ENCODE data around the gene SELENON. TPM values are rescaled to one million over a fixed set of nuclear protein-coding genes. Genes with fewer than 3 reads are reported as not detected.
A peak's percentile ranks its signal among the peaks of the same experiment; 100 is the strongest.

Gene SELENON
- total and polyA plus RNA-seq, 10 of the 15 experiments (the other 5 are each of a cell fraction or from before 2014, with no cell fraction given) = 0.07 to 5.1 (median 0.80) TPM

GRCh38 chr1:25831569-25832196 is 31.7 kb downstream of the SELENON start (continued):
- TF ChIP-seq SUPT20H (IDR thresholded peaks at IDR 0.05; ENCODE audit: borderline replicate concordance, control insufficient read depth, low read depth, low read length) = no peak

- POLR2A ChIA-PET = interaction anchor here (1.1 kb wide), 1 partner anchor 12 kb away, joined by 4 read pairs; the partner anchor contains the start of gene MTFR1L
- H3K27ac ChIP-seq (ENCODE audit: control insufficient read depth, insufficient read depth) = no peak overlapping the region
- TF ChIP-seq RFX5 (IDR thresholded peaks at IDR 0.05; ENCODE audit: low read depth, low read length) (no peak), FOXK2 (IDR thresholded peaks at IDR 0.05) (no peak), RAD21 (IDR thresholded peaks at IDR 0.05; ENCODE audit: insufficient read depth, low read depth, low read length) (no peak), ZNF622 (IDR thresholded peaks at IDR 0.05) (no peak), JUND (IDR thresholded peaks at IDR 0.05; ENCODE audit: low read depth, low read length) (no peak)
- H3K27me3 ChIP-seq (replicated peaks in 1 of 2; ENCODE audit: control insufficient read depth in 2 of 2, insufficient read depth in 2 of 2, low read length in 1 of 2) = no peaks in the 10 kb centered on the region
- DNase-seq (ENCODE audit: low read depth, low spot score) (no peak), ATAC-seq (no peak), FAIRE-seq (no peak)
- intact Hi-C loops (cut with micrococcal nuclease; ENCODE audit: unreplicated experiment) = no loop called here
- 96% methylated on average over 6 of the region's 6 CpGs for WGBS (ENCODE audit: insufficient coverage, insufficient replicate concordance, low lambda C conversion rate, missing lambda C conversion rate)
- no peaks in the 10 kb centered on the region for H3K4me1 ChIP-seq (ENCODE audit: control insufficient read depth, insufficient read depth, low read length)
- no peak overlapping the region for H3K9ac ChIP-seq (ENCODE audit: control insufficient read depth, insufficient read depth, low read length)
- SMC1A ChIA-PET (ENCODE audit: uncharacterized antibody, unreplicated experiment) = interaction anchor here (5.0 kb wide), 1 partner anchor 166 kb away, joined by 25 read pairs; the partner anchor contains the start of gene PAFAH2
- no peaks in the 10 kb centered on the region for H4K20me1 ChIP-seq (ENCODE audit: control insufficient read depth, insufficient read depth)
- RAD21 ChIA-PET (ENCODE audit: unreplicated experiment) = interaction anchor here (0.8 to 1.4 kb wide), 3 partner anchors 12 to 224 kb away, joined by 3 read pairs; partner anchors contain the start of gene PAFAH2
- no peak overlapping the region for H3K4me2 ChIP-seq (ENCODE audit: control insufficient read depth, insufficient read depth)
- no peak overlapping the region for H3K4me3 ChIP-seq
- in situ Hi-C loops (cut with MboI) = no loop called here
- H3K9me3 ChIP-seq (replicated peaks; ENCODE audit: control insufficient read depth, insufficient read depth, low read length) = no peaks in the 10 kb centered on the region
- CTCF ChIA-PET = interaction anchor here (1.0 to 1.8 kb wide), 3 partner anchors 72 to 170 kb away, joined by 3 to 10 read pairs (median 3); partner anchors contain the start of gene PAFAH2
- TSS peak; percentile 72 for BruUV-seq (replicated peaks)
- no peaks in the 10 kb centered on the region for H3K79me2 ChIP-seq (ENCODE audit: control insufficient read depth, insufficient read depth, low read length)
- H2AFZ ChIP-seq (ENCODE audit: control insufficient read depth, low read depth, low read length) = no peak overlapping the region
- peaks cover 7 to 37% of the 10 kb centered on the region in 2 experiments for H3K36me3 ChIP-seq (ENCODE audit: control insufficient read depth in 2 of 2, insufficient read depth in 2 of 2, low read length in 1 of 2)
These were observed 32.5 kb downstream of the SELENON start for GRCh38 chr1:25832336-25833037.

All from GM12878 (cell line).